HCT116 (cell line): ENCODE measurements around the gene ZNF208. TPM values are rescaled to one million over a fixed set of nuclear protein-coding genes. Genes with fewer than 3 reads are reported as not detected.
"Not testable (repeated sequence)": the region's sequence is repeated elsewhere in the genome, so short reads cannot be mapped to it uniquely, and the experiment has no call there.

Source experiments
- ATAC-seq: fragments of 200-7000 bp; cut with Tn5 transposase; 2 replicates; pipeline ENCODE4 v1.9.1; 2020; ENCODE audit warnings: mild to moderate bottlenecking, moderate library complexity
- BruUV-seq: library from RNA; stranded (reverse); fragments of 400-500 nt; replicated peaks from 2 replicates; lab custom pipeline; 2021; lab: Mats Ljungman, UMichigan
- CTCF ChIA-PET: fragments of 300-600 bp; sonication (Branson Sonifier 250); formaldehyde crosslinking; loops from one replicate; lab custom pipeline; 2021; ENCODE audit warnings: antibody characterized with exemption; lab: Charles Lee
- POLR2A ChIA-PET: fragments of 300-600, 350-600 bp; sonication (Branson Sonifier 250); formaldehyde crosslinking; loops from one replicate; lab custom pipeline; 2021; ENCODE audit warnings: antibody characterized with exemption; lab: Charles Lee
- RAD21 ChIA-PET, 2 experiments: fragments of 300-600 bp; sonication (Branson Sonifier 250); formaldehyde crosslinking; loops; one replicate each; lab custom pipeline; 2023; ENCODE audit warnings: low total read pairs in 2 of 2; ENCODE audit not compliant: uncharacterized antibody in 2 of 2, unreplicated experiment in 2 of 2, low non-redundant PET in 1 of 2; lab: Charles Lee
- DNase-seq: peaks from one replicate; pipeline ENCODE4 v3.0.0-alpha.2; 2010; ENCODE audit warnings: low read depth, low spot score
- H2AFZ ChIP-seq: fragments of 200-600 bp; shearing (Covaris generic), sonication (generic); 2 replicates; pipeline ENCODE4 v1.6.1; 2017; ENCODE audit warnings: low read depth, mixed run types, mixed read lengths, antibody characterized with exemption, low read length; ENCODE audit not compliant: poor library complexity, severe bottlenecking
- H3K27ac ChIP-seq: 2 replicates; pipeline ENCODE4 v1.5.1; 2012; ENCODE audit warnings: low read depth, low read length
- H3K27me3 ChIP-seq: fragments of 200-600 bp; sonication (generic); 2 replicates; pipeline ENCODE4 v1.6.1; 2016; ENCODE audit warnings: mixed run types, low read length, mixed read lengths; ENCODE audit not compliant: insufficient read depth
- H3K36me3 ChIP-seq, 2 experiments: fragments of 200-500 bp in 1 of 2; fragments of 200-600 bp in 1 of 2; sonication (Bioruptor generic) in 1 of 2; sonication (generic) in 1 of 2; 2 replicates each; pipeline versions ENCODE4 v1.5.1 to v1.6.1; 2014 to 2016; ENCODE audit warnings: low read length in 2 of 2, inconsistent platforms in 1 of 2, mixed read lengths in 1 of 2, mixed run types in 1 of 2; ENCODE audit not compliant: insufficient read depth in 2 of 2, control insufficient read depth in 1 of 2
- H3K4me1 ChIP-seq, 2 experiments: fragments of 200-600 bp in 1 of 2; sonication (generic) in 1 of 2; 2 replicates each; pipeline versions ENCODE4 v1.5.1 to v1.6.1; 2012 to 2017; ENCODE audit warnings: low read length in 2 of 2, inconsistent platforms in 1 of 2, mild to moderate bottlenecking in 1 of 2, mixed read lengths in 1 of 2, mixed run types in 1 of 2, moderate library complexity in 1 of 2; ENCODE audit not compliant: insufficient read depth in 2 of 2, control insufficient read depth in 1 of 2
- H3K4me2 ChIP-seq: fragments of 200-600 bp; sonication (generic); 2 replicates; pipeline ENCODE4 v1.6.1; 2017; ENCODE audit warnings: mixed run types, low read length, mixed read lengths
- H3K4me3 ChIP-seq, 2 experiments: fragments of 200-600 bp in 1 of 2; sonication (generic) in 1 of 2; replicated peaks in 1 of 2; 2 replicates each; pipeline ENCODE4 v1.5.1; 2011 to 2016; ENCODE audit warnings: low read length in 2 of 2, control low read depth in 1 of 2, low read depth in 1 of 2, mild to moderate bottlenecking in 1 of 2, mixed read lengths in 1 of 2, mixed run types in 1 of 2
- H3K79me2 ChIP-seq: fragments of 200-600 bp; sonication (generic); 2 replicates; pipeline ENCODE4 v1.6.1; 2017; ENCODE audit warnings: mild to moderate bottlenecking, mixed run types, low read length, moderate library complexity, mixed read lengths; ENCODE audit not compliant: insufficient read depth
- H3K9ac ChIP-seq: fragments of 200-600 bp; sonication (generic); 2 replicates; pipeline ENCODE4 v1.6.1; 2016; ENCODE audit warnings: low read length, mixed read lengths
- H3K9me2 ChIP-seq: fragments of 200-600 bp; sonication (generic), shearing (Covaris generic); 2 replicates; pipeline ENCODE4 v1.6.1; 2017; ENCODE audit warnings: mixed run types, mild to moderate bottlenecking, moderate library complexity; ENCODE audit not compliant: insufficient read depth
- H3K9me3 ChIP-seq, 2 experiments: fragments of 200-500 bp in 1 of 2; fragments of 200-600 bp in 1 of 2; sonication (Bioruptor generic) in 1 of 2; sonication (generic) in 1 of 2; 2 replicates each; pipeline ENCODE4 v1.6.1; 2014 to 2017; ENCODE audit warnings: low read length in 2 of 2, mixed read lengths in 2 of 2, inconsistent platforms in 1 of 2, low read depth in 1 of 2, mild to moderate bottlenecking in 1 of 2, mixed run types in 1 of 2, moderate library complexity in 1 of 2; ENCODE audit not compliant: control insufficient read depth in 1 of 2, insufficient read depth in 1 of 2
- H4K20me1 ChIP-seq: fragments of 200-600 bp; sonication (generic), shearing (Covaris generic); 2 replicates; pipeline ENCODE4 v1.6.1; 2017; ENCODE audit warnings: mixed run types, mild to moderate bottlenecking, moderate library complexity; ENCODE audit not compliant: insufficient read depth
- ATF3 ChIP-seq: IDR thresholded peaks from 2 replicates; pipeline ENCODE4 v1.6.1; 2012
- CBX3 ChIP-seq: IDR thresholded peaks from 2 replicates; pipeline ENCODE4 v1.6.1; 2012; ENCODE audit warnings: low read depth
- EGR1 ChIP-seq: IDR thresholded peaks from 2 replicates; pipeline ENCODE4 v1.6.1; 2012; ENCODE audit warnings: low read depth
- ELF1 ChIP-seq: IDR thresholded peaks from 2 replicates; pipeline ENCODE4 v1.6.1; 2012; ENCODE audit warnings: low read depth, borderline replicate concordance
- EZH2phosphoT487 ChIP-seq: fragments of 200-600 bp; IDR thresholded peaks from 2 replicates; pipeline ENCODE4 v1.6.1; 2018; ENCODE audit warnings: antibody characterized with exemption, borderline replicate concordance
- RAD21 ChIP-seq: IDR thresholded peaks from 2 replicates; pipeline ENCODE4 v1.6.1; 2012; ENCODE audit warnings: low read depth, mild to moderate bottlenecking
- SRF ChIP-seq: IDR thresholded peaks from 2 replicates; pipeline ENCODE4 v1.6.1; 2012; ENCODE audit warnings: low read depth
- intact Hi-C: fragments of 100-400 bp; cut with micrococcal nuclease; formaldehyde crosslinking; loops from 2 replicates; pipeline ENCODE4 v1.10.0; 2022
- total RNA-seq: library from RNA; stranded (reverse); gene quantifications from one replicate; pipeline ENCODE4 v1.2.1, GENCODE V29; 2021; ENCODE audit not compliant: unreplicated experiment
- TF ChIP-seq, protein P1 (sequence below): IDR thresholded peaks from 2 replicates; pipeline ENCODE4 v1.6.1; 2011; ENCODE audit warnings: mild to moderate bottlenecking, low read length, moderate library complexity; ENCODE audit not compliant: insufficient replicate concordance; ENCODE audit errors: extremely low read depth
- TF ChIP-seq, protein P2 (sequence below), 3 experiments: fragments of 200-600 bp in 1 of 3; sonication (generic) in 1 of 3; IDR thresholded peaks in 2 of 3; conservative IDR thresholded peaks in 1 of 3; 2 replicates each; pipeline ENCODE4 v1.5.1; 2012 to 2017; ENCODE audit warnings: low read depth in 2 of 3, low read length in 2 of 3, antibody characterized with exemption in 1 of 3, borderline replicate concordance in 1 of 3, control low read depth in 1 of 3, mild to moderate bottlenecking in 1 of 3, mixed read lengths in 1 of 3, mixed run types in 1 of 3, moderate library complexity in 1 of 3; ENCODE audit not compliant: insufficient read depth in 1 of 3

ZNF208 gene
- total RNA-seq, 1 experiment from 2014 or later: not detected

- TF ChIP-seq EGR1 (no peak), ELF1 (no peak), ATF3 (no peak), SRF (no peak), CBX3 (no peak), RAD21 (no peak)
- TF ChIP-seq, protein P1, sequence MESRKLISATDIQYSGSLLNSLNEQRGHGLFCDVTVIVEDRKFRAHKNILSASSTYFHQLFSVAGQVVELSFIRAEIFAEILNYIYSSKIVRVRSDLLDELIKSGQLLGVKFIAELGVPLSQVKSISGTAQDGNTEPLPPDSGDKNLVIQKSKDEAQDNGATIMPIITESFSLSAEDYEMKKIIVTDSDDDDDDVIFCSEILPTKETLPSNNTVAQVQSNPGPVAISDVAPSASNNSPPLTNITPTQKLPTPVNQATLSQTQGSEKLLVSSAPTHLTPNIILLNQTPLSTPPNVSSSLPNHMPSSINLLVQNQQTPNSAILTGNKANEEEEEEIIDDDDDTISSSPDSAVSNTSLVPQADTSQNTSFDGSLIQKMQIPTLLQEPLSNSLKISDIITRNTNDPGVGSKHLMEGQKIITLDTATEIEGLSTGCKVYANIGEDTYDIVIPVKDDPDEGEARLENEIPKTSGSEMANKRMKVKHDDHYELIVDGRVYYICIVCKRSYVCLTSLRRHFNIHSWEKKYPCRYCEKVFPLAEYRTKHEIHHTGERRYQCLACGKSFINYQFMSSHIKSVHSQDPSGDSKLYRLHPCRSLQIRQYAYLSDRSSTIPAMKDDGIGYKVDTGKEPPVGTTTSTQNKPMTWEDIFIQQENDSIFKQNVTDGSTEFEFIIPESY: no peak
- ChIA-PET CTCF (no interaction called here), RAD21 (no interaction called here), POLR2A (no interaction called here)
- H3K27me3 ChIP-seq: no peaks in the 10 kb centered on the region
- ATAC-seq (no peak), DNase-seq (no peak)
- H3K4me3 ChIP-seq: no peak overlapping the region
- intact Hi-C loops: no loop called here
- no peaks in the 10 kb centered on the region for H4K20me1 ChIP-seq
- no peak overlapping the region for H2AFZ ChIP-seq
- H3K9me2 ChIP-seq: no peaks in the 10 kb centered on the region
- no peak overlapping the region for H3K4me2 ChIP-seq
- no peak overlapping the region for H3K9ac ChIP-seq
- no peaks in the 10 kb centered on the region for H3K4me1 ChIP-seq
- no peaks in the 10 kb centered on the region for H3K36me3 ChIP-seq
- peaks cover 18 to 20% of the 10 kb centered on the region in 2 experiments; a peak in 2 of 4 replicates for H3K9me3 ChIP-seq
- no peaks in the 10 kb centered on the region for H3K79me2 ChIP-seq
- no TSS peak for BruUV-seq
- no peak overlapping the region for H3K27ac ChIP-seq
These were observed 110.3 kb downstream of the ZNF208 start for GRCh38 chr19:21900401-21900800.

- H3K9ac ChIP-seq: no peak overlapping the region
- intact Hi-C loops: no loop called here
- no peaks in the 10 kb centered on the region for H3K4me1 ChIP-seq
- no peak overlapping the region for H3K4me2 ChIP-seq
- H3K9me2 ChIP-seq: no peaks in the 10 kb centered on the region
- no peaks in the 10 kb centered on the region for H3K27me3 ChIP-seq
- ATAC-seq (no peak), DNase-seq (no peak)
- H3K9me3 ChIP-seq: peaks cover 14 to 18% of the 10 kb centered on the region in 2 experiments; a peak in 2 of 4 replicates
- no peaks in the 10 kb centered on the region for H4K20me1 ChIP-seq
- ChIA-PET RAD21 (no interaction called here), POLR2A (no interaction called here), CTCF (no interaction called here)
- no peaks in the 10 kb centered on the region for H3K79me2 ChIP-seq
- no peak overlapping the region for H2AFZ ChIP-seq
- H3K4me3 ChIP-seq: no peak overlapping the region
- no TSS peak for BruUV-seq
- no peak overlapping the region for H3K27ac ChIP-seq
- H3K36me3 ChIP-seq: no peaks in the 10 kb centered on the region
- TF ChIP-seq EZH2phosphoT487: no peak
- TF ChIP-seq, protein P2, sequence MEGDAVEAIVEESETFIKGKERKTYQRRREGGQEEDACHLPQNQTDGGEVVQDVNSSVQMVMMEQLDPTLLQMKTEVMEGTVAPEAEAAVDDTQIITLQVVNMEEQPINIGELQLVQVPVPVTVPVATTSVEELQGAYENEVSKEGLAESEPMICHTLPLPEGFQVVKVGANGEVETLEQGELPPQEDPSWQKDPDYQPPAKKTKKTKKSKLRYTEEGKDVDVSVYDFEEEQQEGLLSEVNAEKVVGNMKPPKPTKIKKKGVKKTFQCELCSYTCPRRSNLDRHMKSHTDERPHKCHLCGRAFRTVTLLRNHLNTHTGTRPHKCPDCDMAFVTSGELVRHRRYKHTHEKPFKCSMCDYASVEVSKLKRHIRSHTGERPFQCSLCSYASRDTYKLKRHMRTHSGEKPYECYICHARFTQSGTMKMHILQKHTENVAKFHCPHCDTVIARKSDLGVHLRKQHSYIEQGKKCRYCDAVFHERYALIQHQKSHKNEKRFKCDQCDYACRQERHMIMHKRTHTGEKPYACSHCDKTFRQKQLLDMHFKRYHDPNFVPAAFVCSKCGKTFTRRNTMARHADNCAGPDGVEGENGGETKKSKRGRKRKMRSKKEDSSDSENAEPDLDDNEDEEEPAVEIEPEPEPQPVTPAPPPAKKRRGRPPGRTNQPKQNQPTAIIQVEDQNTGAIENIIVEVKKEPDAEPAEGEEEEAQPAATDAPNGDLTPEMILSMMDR (IDR thresholded peaks at IDR 0.05 in 2 of 3, conservative IDR thresholded peaks at IDR 0.05 in 1 of 3; ENCODE audit: borderline replicate concordance in 1 of 3, insufficient read depth in 1 of 3, low read depth in 2 of 3, low read length in 2 of 3): no peak
These were observed 119.7 kb downstream of the ZNF208 start for GRCh38 chr19:21891086-21891485.

- POLR2A ChIA-PET, H4K20me1 ChIP-seq, CTCF ChIA-PET, H3K9ac ChIP-seq, H3K79me2 ChIP-seq, H3K36me3 ChIP-seq, H3K4me3 ChIP-seq, ATAC-seq, DNase-seq, H3K27me3 ChIP-seq, intact Hi-C loops, RAD21 ChIA-PET, H3K9me2 ChIP-seq, H2AFZ ChIP-seq, H3K4me1 ChIP-seq, H3K27ac ChIP-seq, BruUV-seq, H3K4me2 ChIP-seq: not testable (repeated sequence)
- peaks cover 14 to 18% of the 10 kb centered on the region in 2 experiments; a peak in 2 of 4 replicates for H3K9me3 ChIP-seq
These were observed 120.7 kb downstream of the ZNF208 start for GRCh38 chr19:21890017-21890416.
